ENCODE data around the gene UNC5A. TPM values are rescaled to one million over a fixed set of nuclear protein-coding genes. Genes with fewer than 3 reads are reported as not detected.
"Not testable (repeated sequence)": the region's sequence is repeated elsewhere in the genome, so short reads cannot be mapped to it uniquely, and the experiment has no call there.

The UNC5A gene
- polyA plus RNA-seq, 2 donors: 0.02 TPM; not detected in 1

- Histone ChIP-seq H3K27me3 (ENCODE audit: control insufficient read depth in 1 of 2, insufficient read depth in 2 of 2, low read length in 2 of 2) (peaks cover 0 to 7% of the 10 kb centered on the region in 2 donors), H3K9me3 (ENCODE audit: control insufficient read depth in 2 of 2, insufficient read depth in 1 of 2, low read depth in 1 of 2, low read length in 1 of 2) (no peaks in the 10 kb centered on the region), H3K27ac (ENCODE audit: low read depth in 2 of 2, low read length in 1 of 2) (no peak overlapping the region), H3K4me1 (ENCODE audit: control insufficient read depth in 2 of 2, insufficient read depth in 2 of 2, low read length in 1 of 2) (no peaks in the 10 kb centered on the region), H3K36me3 (ENCODE audit: control insufficient read depth in 2 of 2, insufficient read depth in 2 of 2, low read length in 1 of 2) (no peaks in the 10 kb centered on the region), H3K4me3 (ENCODE audit: low read depth in 1 of 2, low read length in 2 of 2) (no peak overlapping the region)
- 83 to 84% methylated on average over 8 of the region's 8 CpGs for WGBS, 2 donors
Observed at GRCh38 chr5:176864755-176865154, 54.4 kb downstream of the UNC5A start.

- H3K27ac ChIP-seq (ENCODE audit: low read depth in 2 of 2, low read length in 1 of 2): no peak overlapping the region
- H3K36me3 ChIP-seq (ENCODE audit: control insufficient read depth in 2 of 2, insufficient read depth in 2 of 2, low read length in 1 of 2): no peaks in the 10 kb centered on the region
- H3K4me1 ChIP-seq (ENCODE audit: control insufficient read depth in 2 of 2, insufficient read depth in 2 of 2, low read length in 1 of 2): no peaks in the 10 kb centered on the region
- peaks cover 0 to 7% of the 10 kb centered on the region in 2 donors for H3K27me3 ChIP-seq (ENCODE audit: control insufficient read depth in 1 of 2, insufficient read depth in 2 of 2, low read length in 2 of 2)
- WGBS, 2 donors: 74 to 79% methylated on average over 7 of the region's 7 CpGs
- no peak overlapping the region for H3K4me3 ChIP-seq (ENCODE audit: low read depth in 1 of 2, low read length in 2 of 2)
- no peaks in the 10 kb centered on the region for H3K9me3 ChIP-seq (ENCODE audit: control insufficient read depth in 2 of 2, insufficient read depth in 1 of 2, low read depth in 1 of 2, low read length in 1 of 2)
Observed at GRCh38 chr5:176865964-176866363, 55.6 kb downstream of the UNC5A start.

GRCh38 chr5:176866707-176867310 is 56.5 kb downstream of the UNC5A start:
- Histone ChIP-seq H3K36me3 (ENCODE audit: control insufficient read depth in 2 of 2, insufficient read depth in 2 of 2, low read length in 1 of 2) (no peaks in the 10 kb centered on the region), H3K27ac (ENCODE audit: low read depth in 2 of 2, low read length in 1 of 2) (no peak overlapping the region), H3K4me1 (ENCODE audit: control insufficient read depth in 2 of 2, insufficient read depth in 2 of 2, low read length in 1 of 2) (no peaks in the 10 kb centered on the region), H3K4me3 (ENCODE audit: low read depth in 1 of 2, low read length in 2 of 2) (no peak overlapping the region), H3K9me3 (ENCODE audit: control insufficient read depth in 2 of 2, insufficient read depth in 1 of 2, low read depth in 1 of 2, low read length in 1 of 2) (no peaks in the 10 kb centered on the region), H3K27me3 (ENCODE audit: control insufficient read depth in 1 of 2, insufficient read depth in 2 of 2, low read length in 2 of 2) (peaks cover 0 to 7% of the 10 kb centered on the region in 2 donors)
- WGBS, 2 donors: 14 to 20% methylated on average over 16 of the region's 16 CpGs

GRCh38 chr5:176868126-176868525 is 57.8 kb downstream of the UNC5A start:
- Histone ChIP-seq H3K27ac (ENCODE audit: low read depth in 2 of 2, low read length in 1 of 2) (no peak overlapping the region), H3K4me1 (ENCODE audit: control insufficient read depth in 2 of 2, insufficient read depth in 2 of 2, low read length in 1 of 2) (no peaks in the 10 kb centered on the region), H3K4me3 (ENCODE audit: low read depth in 1 of 2, low read length in 2 of 2) (no peak overlapping the region), H3K9me3 (ENCODE audit: control insufficient read depth in 2 of 2, insufficient read depth in 1 of 2, low read depth in 1 of 2, low read length in 1 of 2) (no peaks in the 10 kb centered on the region), H3K27me3 (ENCODE audit: control insufficient read depth in 1 of 2, insufficient read depth in 2 of 2, low read length in 2 of 2) (no peaks in the 10 kb centered on the region), H3K36me3 (ENCODE audit: control insufficient read depth in 2 of 2, insufficient read depth in 2 of 2, low read length in 1 of 2) (no peaks in the 10 kb centered on the region)
- 87 to 88% methylated on average over 14 of the region's 14 CpGs for WGBS, 2 donors

GRCh38 chr5:176868731-176869130 is 58.4 kb downstream of the UNC5A start:
- 89 to 90% methylated on average over 20 of the region's 20 CpGs for WGBS, 2 donors
- H3K4me3 ChIP-seq (ENCODE audit: low read depth in 1 of 2, low read length in 2 of 2): no peak overlapping the region
- no peaks in the 10 kb centered on the region for H3K4me1 ChIP-seq (ENCODE audit: control insufficient read depth in 2 of 2, insufficient read depth in 2 of 2, low read length in 1 of 2)
- H3K27me3 ChIP-seq (ENCODE audit: control insufficient read depth in 1 of 2, insufficient read depth in 2 of 2, low read length in 2 of 2): no peaks in the 10 kb centered on the region
- no peak overlapping the region for H3K27ac ChIP-seq (ENCODE audit: low read depth in 2 of 2, low read length in 1 of 2)
- no peaks in the 10 kb centered on the region for H3K36me3 ChIP-seq (ENCODE audit: control insufficient read depth in 2 of 2, insufficient read depth in 2 of 2, low read length in 1 of 2)
- H3K9me3 ChIP-seq (ENCODE audit: control insufficient read depth in 2 of 2, insufficient read depth in 1 of 2, low read depth in 1 of 2, low read length in 1 of 2): no peaks in the 10 kb centered on the region

GRCh38 chr5:176869501-176870109 is 59.2 kb downstream of the UNC5A start:
- H3K4me1 ChIP-seq (ENCODE audit: control insufficient read depth in 2 of 2, insufficient read depth in 2 of 2, low read length in 1 of 2): no peaks in the 10 kb centered on the region
- no peaks in the 10 kb centered on the region for H3K36me3 ChIP-seq (ENCODE audit: control insufficient read depth in 2 of 2, insufficient read depth in 2 of 2, low read length in 1 of 2)
- H3K9me3 ChIP-seq (ENCODE audit: control insufficient read depth in 2 of 2, insufficient read depth in 1 of 2, low read depth in 1 of 2, low read length in 1 of 2): no peaks in the 10 kb centered on the region
- no peak overlapping the region for H3K4me3 ChIP-seq (ENCODE audit: low read depth in 1 of 2, low read length in 2 of 2)
- no peaks in the 10 kb centered on the region for H3K27me3 ChIP-seq (ENCODE audit: control insufficient read depth in 1 of 2, insufficient read depth in 2 of 2, low read length in 2 of 2)
- WGBS, 2 donors: 81 to 82% methylated on average over 37 to 38 of the region's 38 CpGs
- no peak overlapping the region for H3K27ac ChIP-seq (ENCODE audit: low read depth in 2 of 2, low read length in 1 of 2)

- no peak overlapping the region for H3K27ac ChIP-seq (ENCODE audit: low read depth in 2 of 2, low read length in 1 of 2)
- H3K9me3 ChIP-seq (ENCODE audit: control insufficient read depth in 2 of 2, insufficient read depth in 1 of 2, low read depth in 1 of 2, low read length in 1 of 2): no peaks in the 10 kb centered on the region
- 55 to 62% methylated on average over 16 to 17 of the region's 17 CpGs for whole genome bisulfite sequencing, 2 donors
- no peaks in the 10 kb centered on the region for H3K4me1 ChIP-seq (ENCODE audit: control insufficient read depth in 2 of 2, insufficient read depth in 2 of 2, low read length in 1 of 2)
- H3K4me3 ChIP-seq (ENCODE audit: low read depth in 1 of 2, low read length in 2 of 2): no peak overlapping the region
- no peaks in the 10 kb centered on the region for H3K27me3 ChIP-seq (ENCODE audit: control insufficient read depth in 1 of 2, insufficient read depth in 2 of 2, low read length in 2 of 2)
- no peaks in the 10 kb centered on the region for H3K36me3 ChIP-seq (ENCODE audit: control insufficient read depth in 2 of 2, insufficient read depth in 2 of 2, low read length in 1 of 2)
Observed at GRCh38 chr5:176870110-176870591, 59.8 kb downstream of the UNC5A start.

GRCh38 chr5:176870644-176871043 is 60.3 kb downstream of the UNC5A start:
- not testable (repeated sequence) for H3K4me3 ChIP-seq (ENCODE audit: low read depth in 1 of 2, low read length in 2 of 2); H3K9me3 ChIP-seq (ENCODE audit: control insufficient read depth in 2 of 2, insufficient read depth in 1 of 2, low read depth in 1 of 2, low read length in 1 of 2); H3K27me3 ChIP-seq (ENCODE audit: control insufficient read depth in 1 of 2, insufficient read depth in 2 of 2, low read length in 2 of 2); H3K4me1 ChIP-seq (ENCODE audit: control insufficient read depth in 2 of 2, insufficient read depth in 2 of 2, low read length in 1 of 2); H3K27ac ChIP-seq (ENCODE audit: low read depth in 2 of 2, low read length in 1 of 2); H3K36me3 ChIP-seq (ENCODE audit: control insufficient read depth in 2 of 2, insufficient read depth in 2 of 2, low read length in 1 of 2)
- 75 to 82% methylated on average over 10 of the region's 10 CpGs for WGBS, 2 donors

- WGBS, 2 donors: 46 to 62% methylated on average over 2 of the region's 2 CpGs
- H3K36me3 ChIP-seq (ENCODE audit: control insufficient read depth in 2 of 2, insufficient read depth in 2 of 2, low read length in 1 of 2); H3K4me3 ChIP-seq (ENCODE audit: low read depth in 1 of 2, low read length in 2 of 2); H3K4me1 ChIP-seq (ENCODE audit: control insufficient read depth in 2 of 2, insufficient read depth in 2 of 2, low read length in 1 of 2); H3K9me3 ChIP-seq (ENCODE audit: control insufficient read depth in 2 of 2, insufficient read depth in 1 of 2, low read depth in 1 of 2, low read length in 1 of 2); H3K27me3 ChIP-seq (ENCODE audit: control insufficient read depth in 1 of 2, insufficient read depth in 2 of 2, low read length in 2 of 2); H3K27ac ChIP-seq (ENCODE audit: low read depth in 2 of 2, low read length in 1 of 2): not testable (repeated sequence)
Observed at GRCh38 chr5:176872586-176872985, 62.2 kb downstream of the UNC5A start.

GRCh38 chr5:176873011-176873410 is 62.7 kb downstream of the UNC5A start:
- H3K4me3 ChIP-seq (ENCODE audit: low read depth in 1 of 2, low read length in 2 of 2); H3K27ac ChIP-seq (ENCODE audit: low read depth in 2 of 2, low read length in 1 of 2); H3K9me3 ChIP-seq (ENCODE audit: control insufficient read depth in 2 of 2, insufficient read depth in 1 of 2, low read depth in 1 of 2, low read length in 1 of 2); H3K36me3 ChIP-seq (ENCODE audit: control insufficient read depth in 2 of 2, insufficient read depth in 2 of 2, low read length in 1 of 2); H3K4me1 ChIP-seq (ENCODE audit: control insufficient read depth in 2 of 2, insufficient read depth in 2 of 2, low read length in 1 of 2); H3K27me3 ChIP-seq (ENCODE audit: control insufficient read depth in 1 of 2, insufficient read depth in 2 of 2, low read length in 2 of 2): not testable (repeated sequence)
- 59 to 71% methylated on average over 2 of the region's 2 CpGs for WGBS, 2 donors

Measured in esophagus (tissue), 2 donors.